IMR-90 (cell line): Measurements from ENCODE around the gene FXYD6. TPM values are rescaled to one million over a fixed set of nuclear protein-coding genes. Genes with fewer than 3 reads are reported as not detected.

ENCODE experiments used
- ATAC-seq: fragments of 200-7000 bp; cut with Tn5 transposase; 2 replicates; pipeline ENCODE4 v1.9.1; 2020; ENCODE audit warnings: low read depth, mild to moderate bottlenecking, moderate library complexity
- Bru-seq: library from RNA; stranded (reverse); fragments of 400-500 nt; gene quantifications from one replicate; lab custom pipeline; 2021; lab: Mats Ljungman, UMichigan
- BruChase-seq, 2 experiments: library from RNA; stranded (reverse); fragments of 400-500 nt; gene quantifications; one replicate each; lab custom pipeline; 2021; lab: Mats Ljungman, UMichigan
- BruUV-seq: library from RNA; stranded (reverse); fragments of 400-500 nt; replicated peaks from 2 replicates; lab custom pipeline; 2021; lab: Mats Ljungman, UMichigan
- CTCF ChIA-PET: fragments of 300-600 bp; formaldehyde crosslinking; extraction: SDS; loops from one replicate; lab custom pipeline; 2021; ENCODE audit warnings: antibody characterized with exemption; lab: Yijun Ruan, JAX
- POLR2A ChIA-PET: fragments of 300-600 bp; sonication (Branson Sonifier 250); formaldehyde crosslinking; loops from one replicate; lab custom pipeline; 2022; ENCODE audit warnings: antibody characterized with exemption; ENCODE audit not compliant: unreplicated experiment; lab: Charles Lee
- DNase-seq: peaks from one replicate; pipeline ENCODE4 v3.0.0; 2013
- H2AFZ ChIP-seq: replicated peaks from 2 replicates; pipeline ENCODE3; 2013; ENCODE audit warnings: low read length, mild to moderate bottlenecking; ENCODE audit not compliant: poor library complexity
- H2AK5ac ChIP-seq: 2 replicates; pipeline ENCODE4 v1.6.1; 2013; ENCODE audit warnings: low read depth, low read length, inconsistent platforms
- H2AK9ac ChIP-seq: replicated peaks from 2 replicates; pipeline ENCODE3; 2013; ENCODE audit warnings: mild to moderate bottlenecking, low read depth, low read length, moderate library complexity; ENCODE audit not compliant: poor library complexity
- H2BK120ac ChIP-seq: 2 replicates; pipeline ENCODE4 v1.6.1; 2013; ENCODE audit warnings: low read depth, low read length, inconsistent platforms
- H2BK15ac ChIP-seq: 3 replicates; pipeline ENCODE4 v1.6.1; 2013; ENCODE audit warnings: low read depth, low read length, inconsistent platforms
- H2BK20ac ChIP-seq: 2 replicates; pipeline ENCODE4 v1.6.1; 2013; ENCODE audit warnings: low read depth, mild to moderate bottlenecking, inconsistent platforms, low read length, moderate library complexity
- H2BK5ac ChIP-seq: 2 replicates; pipeline ENCODE4 v1.6.1; 2013; ENCODE audit warnings: mild to moderate bottlenecking, low read depth, low read length, inconsistent platforms; ENCODE audit not compliant: poor library complexity, severe bottlenecking
- H3K14ac ChIP-seq: replicated peaks from 2 replicates; pipeline ENCODE4 v1.6.1; 2013; ENCODE audit warnings: low read depth, low read length, inconsistent platforms
- H3K18ac ChIP-seq: 2 replicates; pipeline ENCODE4 v1.6.1; 2013; ENCODE audit warnings: low read depth, low read length, control low read depth
- H3K23ac ChIP-seq: 2 replicates; pipeline ENCODE4 v1.6.1; 2013; ENCODE audit warnings: low read depth, low read length, inconsistent platforms
- H3K27ac ChIP-seq: 2 replicates; pipeline ENCODE4 v1.5.1; 2013; ENCODE audit warnings: mild to moderate bottlenecking, control low read depth, low read length; ENCODE audit not compliant: insufficient read depth
- H3K27me3 ChIP-seq: 2 replicates; pipeline ENCODE4 v1.6.1; 2013; ENCODE audit warnings: low read length; ENCODE audit not compliant: control insufficient read depth, insufficient read depth
- H3K36me3 ChIP-seq: 2 replicates; pipeline ENCODE4 v1.6.1; 2013; ENCODE audit warnings: low read length, mixed read lengths; ENCODE audit not compliant: control insufficient read depth, insufficient read depth
- H3K4ac ChIP-seq: 2 replicates; pipeline ENCODE4 v1.6.1; 2013; ENCODE audit warnings: low read depth, low read length, inconsistent platforms
- H3K4me1 ChIP-seq: 2 replicates; pipeline ENCODE4 v1.6.1; 2013; ENCODE audit warnings: low read length, mixed read lengths; ENCODE audit not compliant: control insufficient read depth, insufficient read depth
- H3K4me2 ChIP-seq: 2 replicates; pipeline ENCODE4 v1.6.1; 2013; ENCODE audit warnings: low read depth, mild to moderate bottlenecking, control low read depth, low read length, moderate library complexity
- H3K4me3 ChIP-seq: 2 replicates; pipeline ENCODE4 v1.5.1; 2013; ENCODE audit warnings: low read depth, mild to moderate bottlenecking, control low read depth, low read length, moderate library complexity; ENCODE audit not compliant: insufficient read depth
- H3K56ac ChIP-seq: 2 replicates; pipeline ENCODE4 v1.6.1; 2013; ENCODE audit warnings: low read length, inconsistent platforms; ENCODE audit not compliant: insufficient read depth; ENCODE audit errors: extremely low read depth
- H3K79me1 ChIP-seq, 2 experiments: 2 replicates each; pipeline ENCODE4 v1.6.1; 2013; ENCODE audit warnings: low read length in 2 of 2, inconsistent platforms in 1 of 2, low read depth in 1 of 2
- H3K9ac ChIP-seq: 2 replicates; pipeline ENCODE4 v1.6.1; 2013; ENCODE audit warnings: low read depth, low read length, control low read depth
- H3K9me1 ChIP-seq: 2 replicates; pipeline ENCODE4 v1.6.1; 2013; ENCODE audit warnings: low read length, inconsistent platforms; ENCODE audit not compliant: insufficient read depth
- H3K9me3 ChIP-seq: 2 replicates; pipeline ENCODE4 v1.6.1; 2013; ENCODE audit warnings: low read length; ENCODE audit not compliant: control insufficient read depth, insufficient read depth
- H4K20me1 ChIP-seq: 2 replicates; pipeline ENCODE4 v1.6.1; 2013; ENCODE audit warnings: low read length, inconsistent platforms; ENCODE audit not compliant: insufficient read depth
- H4K5ac ChIP-seq: 2 replicates; pipeline ENCODE4 v1.6.1; 2013; ENCODE audit warnings: mild to moderate bottlenecking, low read depth, low read length, control low read depth
- H4K8ac ChIP-seq, 2 experiments: 2 replicates each; pipeline ENCODE4 v1.6.1; 2013; ENCODE audit warnings: low read depth in 2 of 2, low read length in 2 of 2, control low read depth in 1 of 2, inconsistent platforms in 1 of 2
- H4K91ac ChIP-seq: 2 replicates; pipeline ENCODE4 v1.6.1; 2013; ENCODE audit warnings: low read depth, low read length, inconsistent platforms; ENCODE audit not compliant: insufficient read depth
- CEBPB ChIP-seq: IDR thresholded peaks from 2 replicates; pipeline ENCODE4 v1.6.1; 2012; ENCODE audit warnings: low read depth, low read length, improper control_type of control experiment
- CHD1 ChIP-seq: IDR thresholded peaks from 2 replicates; pipeline ENCODE4 v1.6.1; 2012; ENCODE audit warnings: low read depth, low read length, improper control_type of control experiment
- CTCF ChIP-seq: conservative IDR thresholded peaks from 2 replicates; pipeline ENCODE4 v1.5.1; 2012; ENCODE audit warnings: mild to moderate bottlenecking, low read depth, low read length, improper control_type of control experiment
- ELK1 ChIP-seq: fragments of 150-350 bp; IDR thresholded peaks from 2 replicates; pipeline ENCODE4 v1.6.1; 2016; ENCODE audit warnings: low read depth, mild to moderate bottlenecking, low read length, moderate library complexity, borderline replicate concordance
- FOS ChIP-seq: fragments of 150-350 bp; IDR thresholded peaks from 2 replicates; pipeline ENCODE4 v1.6.1; 2016; ENCODE audit warnings: low read depth, low read length
- MAFK ChIP-seq: IDR thresholded peaks from 2 replicates; pipeline ENCODE4 v1.6.1; 2012; ENCODE audit warnings: low read depth, low read length, improper control_type of control experiment
- MAZ ChIP-seq: IDR thresholded peaks from 2 replicates; pipeline ENCODE4 v1.6.1; 2012; ENCODE audit warnings: low read depth, mild to moderate bottlenecking, low read length, improper control_type of control experiment, moderate library complexity, borderline replicate concordance
- MXI1 ChIP-seq: IDR thresholded peaks from 2 replicates; pipeline ENCODE4 v1.6.1; 2012; ENCODE audit warnings: low read depth, mild to moderate bottlenecking, low read length, moderate library complexity, borderline replicate concordance
- POLR2A ChIP-seq: IDR thresholded peaks from 2 replicates; pipeline ENCODE4 v1.6.1; 2012; ENCODE audit warnings: mild to moderate bottlenecking, low read depth, low read length
- RAD21 ChIP-seq: IDR thresholded peaks from 2 replicates; pipeline ENCODE4 v1.6.1; 2012; ENCODE audit warnings: low read length, improper control_type of control experiment
- RCOR1 ChIP-seq: IDR thresholded peaks from 2 replicates; pipeline ENCODE4 v1.6.1; 2012; ENCODE audit warnings: mild to moderate bottlenecking, low read length, improper control_type of control experiment; ENCODE audit not compliant: insufficient replicate concordance
- RFX5 ChIP-seq: IDR thresholded peaks from 2 replicates; pipeline ENCODE4 v1.8.0; 2012; ENCODE audit warnings: low read depth, mild to moderate bottlenecking, low read length, moderate library complexity
- SMC3 ChIP-seq: fragments of 150-350 bp; IDR thresholded peaks from 2 replicates; pipeline ENCODE4 v1.6.1; 2016; ENCODE audit warnings: low read depth, mild to moderate bottlenecking, antibody characterized with exemption, low read length, moderate library complexity
- WGBS, 2 experiments: methylation state at CpG; one replicate each; pipeline versions ENCODE4 v1.1.5 to v1.1.7; 2013; ENCODE audit warnings: missing lambda C conversion rate in 2 of 2; ENCODE audit not compliant: insufficient read length in 1 of 2; ENCODE audit errors: extremely low coverage in 2 of 2; 5-methylcytosine and 5-hydroxymethylcytosine counted together
- dilution Hi-C: fragments of 300-500 bp; cut with HindIII; formaldehyde crosslinking; loops from one replicate; pipeline ENCODE4 v1.14.3; 2018; ENCODE audit warnings: low sequenced_read_pairs; ENCODE audit not compliant: unreplicated experiment
- in situ Hi-C: fragments of 300-500 bp; cut with MboI; formaldehyde crosslinking; loops from 3 replicates; pipeline ENCODE4 v1.14.3; 2019; ENCODE audit warnings: low sequenced_read_pairs, inconsistent platforms, mixed read lengths
- intact Hi-C: fragments of 100-400 bp; cut with micrococcal nuclease; formaldehyde crosslinking; loops from 2 replicates; pipeline ENCODE4 v1.10.0; 2022
- long read RNA-seq: library from polyadenylated mRNA; unstranded; transcript quantifications from one replicate; pipeline ENCODE4 v2.0.0, GENCODE V29; 2021; ENCODE audit not compliant: unreplicated experiment
- polyA plus RNA-seq, 3 experiments: library from polyadenylated mRNA; depleted of rRNA; stranded (reverse); fragments of >200 nt; gene quantifications; 2 replicates each; pipeline ENCODE4 v1.2.3, GENCODE V29; 2012; ENCODE audit warnings: low replicate concordance in 1 of 3
- total RNA-seq: library from RNA; depleted of rRNA; stranded (reverse); fragments of >200 nt; gene quantifications from 2 replicates; pipeline ENCODE4 v1.2.3, GENCODE V29; 2012; rRNA removed

Gene FXYD6
- total RNA-seq (not detected in 2 replicates), polyA plus RNA-seq (2012; rRNA removed) (0.32 and 0.36 TPM in 2 replicates), Bru-seq, nascent RNA (not detected), BruChase-seq, experiment 1, labeled RNA remaining after a 6-hour chase (not detected), BruChase-seq, experiment 2, labeled RNA remaining after a 2-hour chase (not detected)
- polyA plus RNA-seq (2012; cell fraction: cytosol; rRNA removed) = 0.12 TPM in 1 of 2 replicates, not detected in the other
- polyA plus RNA-seq (2012; cell fraction: nucleus; rRNA removed; ENCODE audit: low replicate concordance) = 0.07 and 0.13 TPM in 2 replicates
- long read RNA-seq = 0 reads

- Histone ChIP-seq H2BK15ac (no peak within 1 kb of the TSS), H3K4me3 (no peak within 1 kb of the TSS; the same call in 1 of the 2 replicates), H3K9ac (no peak within 1 kb of the TSS), H4K8ac (no peak within 1 kb of the TSS), H3K18ac (no peak within 1 kb of the TSS), H3K9me1 (no peaks in the 10 kb centered on the region), H2AK9ac (no peak within 1 kb of the TSS), H4K20me1 (no peaks in the 10 kb centered on the region), H3K4me1 (no peaks in the 10 kb centered on the region), H2BK20ac (no peak within 1 kb of the TSS), H2AFZ (no peak within 1 kb of the TSS), H3K4me2 (peak within 1 kb of the TSS; percentile 50; the same call in 1 of the 2 replicates), H3K9me3 (no peaks in the 10 kb centered on the region), H3K27me3 (peaks cover 63% of the 10 kb centered on the region), H2BK120ac (no peak within 1 kb of the TSS), H4K5ac (no peak within 1 kb of the TSS), H2BK5ac (no peak within 1 kb of the TSS), H3K14ac (no peak within 1 kb of the TSS), H2AK5ac (no peak within 1 kb of the TSS), H3K36me3 (no peaks in the 10 kb centered on the region), H4K91ac (no peak within 1 kb of the TSS), H3K27ac (no peak within 1 kb of the TSS), H3K79me1 (no peaks in the 10 kb centered on the region), H3K4ac (no peak within 1 kb of the TSS), H3K56ac (no peak within 1 kb of the TSS), H3K23ac (no peak within 1 kb of the TSS)
- ChIA-PET CTCF (no interaction called here), POLR2A (no interaction called here)
- intact Hi-C loops = no loop called here
- BruUV-seq = no TSS peak
- TF ChIP-seq RFX5 = no peak
- TF ChIP-seq FOS = no peak
- no peak for TF ChIP-seq SMC3
- TF ChIP-seq CTCF = no peak
- no peak for TF ChIP-seq RAD21
- TF ChIP-seq ELK1 = no peak
- TF ChIP-seq RCOR1 = no peak
- TF ChIP-seq MAFK = no peak
- no peak for TF ChIP-seq CHD1
- TF ChIP-seq POLR2A = no peak
- TF ChIP-seq MXI1 = no peak
- no peak for TF ChIP-seq MAZ
- no peak for TF ChIP-seq CEBPB
- ATAC-seq = peak; percentile 37
- in situ Hi-C loops = no loop called here
- no peak for DNase-seq
- WGBS, 2 experiments = 0% methylated on average over 16 of the region's 63 CpGs; no CpG with 5 or more reads in 1 of the 2 experiments
- dilution Hi-C loops = no loop called here
Measured at GRCh38 chr11:117876341-117877119, at the start of gene FXYD6. Gene FXYD6, minus strand, starts transcription at chr11:117876658. Its CDS starts 33,882 bp downstream, at chr11:117842776.
